Left cardiac atrium (tissue), 4 donors: ENCODE measurements around the gene KRTAP4-7. TPM values are rescaled to one million over a fixed set of nuclear protein-coding genes. Genes with fewer than 3 reads are reported as not detected.
"Not testable (repeated sequence)": the region's sequence is repeated elsewhere in the genome, so short reads cannot be mapped to it uniquely, and the experiment has no call there.

Experiments used
- ATAC-seq, 2 donors: fragments of 200-7000 bp; cut with Tn5 transposase; one replicate each; pipeline ENCODE4 v1.9.1; 2020; ENCODE audit warnings: mild to moderate bottlenecking in 2 of 2, moderate library complexity in 2 of 2
- DNase-seq: peaks from one replicate; pipeline ENCODE4 v3.0.0-alpha.2; 2020
- intact Hi-C, 2 donors: fragments of 100-400 bp; cut with DNase I; formaldehyde crosslinking; loops; one replicate each; pipeline versions ENCODE4 v1.14.1 to v1.15.1; 2022 to 2023
- long read RNA-seq: library from polyadenylated mRNA; unstranded; transcript quantifications from one replicate; pipeline ENCODE4 v2.0.0, GENCODE V29; 2021
- total RNA-seq, 2 donors: library from RNA; stranded (reverse); fragmentation: NEBNext Ultra II Directional; extraction: Animal tissue kit (Norgen Biotek cat#: 25700); gene quantifications; one replicate each; pipeline ENCODE4 v1.2.1, GENCODE V29; 2021
- donor health status: DM: no; HTN: yes; CAD: no.
- donor health status: DM: no; HTN: yes; CAD: no; lungs with severe emphysema.
- donor health status: DM: yes; HTN: yes; CAD: no.
- donor health status: Dilated cardiomyopathy.

The KRTAP4-7 gene
- total RNA-seq: not detected
- long read RNA-seq: 0 reads

- intact Hi-C loops, DNase-seq, ATAC-seq: not testable (repeated sequence)
Observed at GRCh38 chr17:41084100-41084856, at the start of gene KRTAP4-7. KRTAP4-7 (plus strand) TSS chr17:41084150; CDS start chr17:41084207, 57 bp downstream.

GRCh38 chr17:41034346-41034935 lies 49.5 kb upstream of the KRTAP4-7 start, which contains the start of gene KRTAP1-3:
KRTAP1-3 (minus strand) TSS chr17:41034874; CDS start chr17:41034821, 53 bp downstream.
- ATAC-seq, intact Hi-C loops, DNase-seq: not testable (repeated sequence)

- intact Hi-C loops: no loop called here
- no peak for ATAC-seq
- no peak for DNase-seq
Observed at GRCh38 chr17:41037853-41038350, 46.0 kb upstream of the KRTAP4-7 start.

GRCh38 chr17:41040783-41041571 lies 43.0 kb upstream of the KRTAP4-7 start, which contains the start of gene KRTAP1-1:
KRTAP1-1 (minus strand) TSS chr17:41041450; CDS start chr17:41041397, 53 bp downstream.
- intact Hi-C loops, DNase-seq: not testable (repeated sequence)
- ATAC-seq: peak in 1 of 2 donors; percentile 53

- intact Hi-C loops: no loop called here
- no peak for ATAC-seq
- no peak for DNase-seq
Observed at GRCh38 chr17:41042953-41043352, 41.0 kb upstream of the KRTAP4-7 start.

- DNase-seq, ATAC-seq, intact Hi-C loops: not testable (repeated sequence)
Observed at GRCh38 chr17:41046735-41047465, 37.0 kb upstream of the KRTAP4-7 start, which contains the start of gene KRTAP2-1. KRTAP2-1 (minus strand) TSS chr17:41047316; CDS start chr17:41047267, 49 bp downstream.

DNA sequence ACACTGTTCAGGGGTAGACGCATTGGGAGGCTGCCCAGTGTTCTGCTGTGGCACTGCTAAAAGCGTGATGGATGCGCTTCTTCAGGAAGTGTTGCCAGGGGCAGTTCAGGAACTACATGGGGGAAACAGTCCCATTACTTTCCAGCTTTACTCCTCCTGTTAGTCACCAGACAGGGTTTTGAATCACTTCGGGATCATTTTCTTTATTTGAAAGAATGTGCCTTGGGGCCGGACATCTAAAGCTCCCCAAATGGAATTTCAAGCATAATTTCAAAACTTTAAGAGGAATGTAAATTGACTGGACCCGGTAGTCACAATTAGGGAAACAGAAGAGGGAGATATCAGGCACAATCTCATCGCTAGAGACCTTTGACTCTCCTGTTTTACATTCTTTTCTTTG lies 35.5 kb upstream of the KRTAP4-7 start:
- ATAC-seq: no peak
- no peak for DNase-seq
- intact Hi-C loops: no loop called here

GRCh38 chr17:41049110-41049509 lies 34.8 kb upstream of the KRTAP4-7 start:
- intact Hi-C loops: no loop called here
- ATAC-seq (no peak), DNase-seq (no peak)

DNA sequence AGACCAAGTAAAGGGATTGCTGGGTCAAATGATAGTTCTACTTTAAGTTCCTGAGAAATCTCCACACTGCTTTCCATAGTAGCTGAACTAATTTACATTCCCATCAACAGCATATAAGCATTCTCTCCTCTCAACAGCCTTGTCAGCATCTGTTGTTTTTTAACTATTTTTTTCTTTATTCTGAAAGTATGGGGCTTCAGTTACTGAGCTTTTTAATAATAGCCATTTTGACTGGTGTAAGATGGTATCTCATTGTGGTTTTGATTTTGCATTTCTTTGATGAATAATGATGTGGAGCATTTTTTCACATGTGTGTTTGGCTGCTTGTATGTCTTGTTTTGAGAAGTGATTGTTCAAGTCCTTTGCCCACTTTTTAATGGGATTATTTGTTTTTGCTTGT lies 31.4 kb upstream of the KRTAP4-7 start:
- ATAC-seq (no peak), DNase-seq (no peak)
- intact Hi-C loops: no loop called here

- DNase-seq: no peak
- intact Hi-C loops: no loop called here
- no peak for ATAC-seq
Observed at GRCh38 chr17:41054025-41054424, 29.9 kb upstream of the KRTAP4-7 start.

DNA sequence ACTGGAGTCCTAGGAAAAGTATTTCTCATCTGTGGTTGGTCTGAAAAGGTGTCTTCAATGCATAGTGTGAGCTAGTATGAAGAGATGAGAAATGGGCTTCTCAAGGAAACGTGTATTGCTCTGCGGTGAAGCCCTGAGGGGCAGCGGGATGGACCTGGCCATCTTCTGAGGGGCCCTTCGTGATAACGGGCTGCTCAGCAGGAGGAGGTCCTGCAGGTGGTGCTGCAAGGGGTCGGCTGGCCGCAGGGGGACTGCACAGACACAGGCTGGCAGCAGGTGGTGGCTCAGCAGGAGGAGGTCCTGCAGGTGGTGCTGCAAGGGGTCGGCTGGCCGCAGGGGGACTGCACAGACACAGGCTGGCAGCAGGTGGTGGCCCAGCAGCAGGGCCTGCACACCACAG lies 29.4 kb upstream of the KRTAP4-7 start:
- ATAC-seq, intact Hi-C loops, DNase-seq: not testable (repeated sequence)

DNA sequence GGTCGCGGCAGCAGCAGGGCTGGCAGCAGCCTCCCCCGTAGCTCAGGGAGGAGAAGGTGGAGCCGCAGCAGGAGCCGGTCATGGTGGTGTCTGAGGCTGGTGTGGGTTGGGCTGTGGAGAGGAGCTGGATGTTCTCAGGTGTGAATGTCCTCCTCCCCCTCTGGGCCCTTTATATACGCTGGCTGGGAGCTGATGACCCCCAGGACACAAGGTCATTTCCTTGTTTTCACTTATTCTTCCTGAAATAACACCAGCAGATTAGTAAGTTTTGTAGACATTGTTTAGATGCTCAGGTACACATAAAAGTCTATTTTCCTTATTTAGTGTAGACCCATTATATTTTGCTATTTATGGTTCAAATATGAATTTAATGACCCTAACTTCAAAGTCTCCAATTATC lies 28.8 kb upstream of the KRTAP4-7 start, which contains the start of gene KRTAP2-2:
TSS of gene KRTAP2-2 (minus strand) at position 101 of the 400 bp plus-strand sequence. CDS start at position 82, 19 bp downstream.
- intact Hi-C loops, ATAC-seq, DNase-seq: not testable (repeated sequence)

DNA sequence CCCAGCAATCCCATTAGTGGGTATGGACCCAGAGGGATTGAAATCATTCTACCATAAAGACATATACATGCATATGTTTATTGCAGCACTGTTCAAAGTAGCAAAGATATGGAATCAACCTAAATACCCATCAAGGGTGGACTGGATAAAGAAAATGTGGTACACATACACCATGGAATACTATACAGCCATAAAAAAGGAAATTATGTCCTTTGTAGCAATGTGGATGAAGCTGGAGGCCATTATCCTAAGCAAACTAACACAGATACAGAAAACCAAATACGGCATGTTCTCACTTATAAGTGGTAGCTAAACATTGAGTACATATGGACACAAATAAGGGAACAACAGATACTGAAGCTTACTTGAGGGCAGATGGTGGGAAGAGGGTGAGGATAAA lies 26.4 kb upstream of the KRTAP4-7 start:
- intact Hi-C loops: no loop called here
- ATAC-seq (no peak), DNase-seq (no peak)

GRCh38 chr17:41058741-41059140 lies 25.2 kb upstream of the KRTAP4-7 start:
- intact Hi-C loops: no loop called here
- ATAC-seq (no peak), DNase-seq (no peak)

DNA sequence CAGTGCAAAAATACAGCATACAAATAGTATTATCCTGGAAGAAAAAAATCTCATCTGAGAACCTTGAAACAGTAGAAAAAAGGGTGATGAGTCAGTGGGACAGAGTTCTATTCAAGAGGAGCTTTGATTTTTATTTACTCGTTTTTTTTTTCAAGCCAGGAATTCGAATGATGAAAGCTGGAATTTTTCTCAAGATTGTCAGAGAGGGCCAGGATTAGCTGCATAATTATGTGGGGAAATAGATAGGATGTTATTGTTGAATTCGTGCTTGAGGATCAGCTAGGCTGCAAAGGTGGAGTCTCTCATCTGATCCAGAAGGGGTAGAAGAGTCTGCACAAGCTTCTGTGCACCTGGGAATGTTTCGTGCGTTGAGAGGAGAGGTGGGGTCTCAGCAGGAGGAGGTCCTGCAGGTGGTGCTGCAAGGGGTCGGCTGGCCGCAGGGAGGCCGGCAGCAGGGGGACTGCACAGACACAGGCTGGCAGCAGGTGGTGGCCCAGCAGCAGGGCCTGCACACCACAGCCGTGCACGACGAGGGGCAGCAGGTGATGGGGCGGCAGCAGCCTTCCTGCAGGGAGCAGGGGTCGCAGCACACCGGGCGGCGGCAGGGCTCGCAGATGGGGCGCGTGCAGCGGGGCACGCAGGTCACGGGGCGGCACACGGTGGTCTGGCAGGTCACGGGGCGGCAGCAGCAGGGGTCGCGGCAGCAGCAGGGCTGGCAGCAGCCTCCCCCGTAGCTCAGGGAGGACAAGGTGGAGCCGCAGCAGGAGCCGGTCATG lies 24.5 kb upstream of the KRTAP4-7 start:
- DNase-seq, ATAC-seq, intact Hi-C loops: not testable (repeated sequence)

- intact Hi-C loops: no loop called here
- DNase-seq: no peak
- no peak for ATAC-seq
Observed at GRCh38 chr17:41060052-41060604, 23.8 kb upstream of the KRTAP4-7 start, which contains the start of gene KRTAP2-3. KRTAP2-3 (minus strand) TSS chr17:41060114; CDS start chr17:41060050, 64 bp downstream.

DNA sequence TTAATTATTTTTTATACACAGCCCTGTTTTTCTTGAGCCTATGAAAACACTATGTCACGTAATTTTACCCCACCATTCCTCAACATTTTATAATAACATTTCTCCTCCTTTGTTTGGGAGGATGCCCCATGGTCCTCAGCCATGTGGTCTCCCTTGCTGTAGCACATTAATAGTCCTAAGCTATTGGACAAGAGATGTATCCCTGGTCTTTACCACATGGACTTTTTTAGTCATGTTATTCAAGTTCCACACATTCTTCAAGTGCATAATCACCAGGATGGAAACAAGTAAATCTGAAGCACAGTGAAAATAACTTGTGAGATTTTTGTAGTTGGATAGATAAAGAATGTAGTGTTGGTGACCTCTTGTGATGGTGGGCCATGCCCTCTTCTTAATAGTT lies 22.0 kb upstream of the KRTAP4-7 start:
- intact Hi-C loops: no loop called here
- no peak for DNase-seq
- no peak for ATAC-seq
